Body of pancreas (tissue), 4 donors: ENCODE data around the gene HPX. TPM values are rescaled to one million over a fixed set of nuclear protein-coding genes. Genes with fewer than 3 reads are reported as not detected.

ENCODE experiments used
- ATAC-seq: fragments of 150-250 bp; one replicate; pipeline ENCODE4 v1.9.1; 2016
- DNase-seq, 4 donors: peaks; one replicate each; pipeline ENCODE4 v3.0.0-alpha.2; 2019
- H3K27ac ChIP-seq, 4 donors: fragments of 200-600 bp; sonication (generic); 1 replicate in 3 of 4; 2 replicates in 1 of 4; pipeline versions ENCODE4 v1.5.1 to v1.6.1; 2016 to 2019; ENCODE audit warnings: mild to moderate bottlenecking in 1 of 4, mixed read lengths in 1 of 4, moderate library complexity in 1 of 4
- H3K27me3 ChIP-seq, 2 donors: fragments of 200-600 bp; sonication (generic); one replicate each; pipeline ENCODE4 v1.6.0; 2016; ENCODE audit warnings: mild to moderate bottlenecking in 1 of 2
- H3K36me3 ChIP-seq, 2 donors: fragments of 200-600 bp; sonication (generic); replicated peaks in 1 of 2; 2 replicates each; pipeline ENCODE4 v1.5.1; 2016; ENCODE audit warnings: low read depth in 2 of 2; ENCODE audit not compliant: insufficient read depth in 1 of 2
- H3K4me1 ChIP-seq: fragments of 200-600 bp; sonication (generic); one replicate; pipeline ENCODE4 v1.6.0; 2016
- H3K4me3 ChIP-seq, 2 donors: fragments of 200-600 bp; sonication (generic); 1 replicate in 1 of 2; 2 replicates in 1 of 2; pipeline ENCODE4 v1.5.1; 2016 to 2019
- H3K9me3 ChIP-seq, 3 donors: fragments of 200-600 bp; sonication (generic); 1 replicate in 2 of 3; 2 replicates in 1 of 3; pipeline ENCODE4 v1.5.1; 2016
- CTCF ChIP-seq, 7 experiments: fragments of 450-650 bp in 4 of 7; fragments of 200-600 bp in 3 of 7; sonication (generic) in 3 of 7; IDR thresholded peaks; one replicate each; pipeline ENCODE4 v1.5.1; 2016 to 2019; ENCODE audit warnings: antibody characterized with exemption in 7 of 7
- POLR2A ChIP-seq, 3 donors: fragments of 450-650 bp; IDR thresholded peaks; one replicate each; pipeline ENCODE4 v1.6.1; 2016; ENCODE audit warnings: antibody characterized with exemption in 3 of 3, mild to moderate bottlenecking in 2 of 3
- WGBS, 2 donors: methylation state at CpG; one replicate each; pipeline ENCODE4 v1.1.5; 2017; 5-methylcytosine and 5-hydroxymethylcytosine counted together
- intact Hi-C: fragments of 100-400 bp; cut with DNase I; formaldehyde crosslinking; loops from one replicate; pipeline ENCODE4 v1.15.1; 2023
- total RNA-seq, 2 donors: library from RNA; depleted of rRNA; stranded (reverse); fragments of >200 nt; gene quantifications; one replicate each; pipeline ENCODE4 v1.1.0, GENCODE V29; 2016

The HPX gene
- total RNA-seq, 2 donors from 2014 or later = 1.3 TPM; not detected in 1

DNA sequence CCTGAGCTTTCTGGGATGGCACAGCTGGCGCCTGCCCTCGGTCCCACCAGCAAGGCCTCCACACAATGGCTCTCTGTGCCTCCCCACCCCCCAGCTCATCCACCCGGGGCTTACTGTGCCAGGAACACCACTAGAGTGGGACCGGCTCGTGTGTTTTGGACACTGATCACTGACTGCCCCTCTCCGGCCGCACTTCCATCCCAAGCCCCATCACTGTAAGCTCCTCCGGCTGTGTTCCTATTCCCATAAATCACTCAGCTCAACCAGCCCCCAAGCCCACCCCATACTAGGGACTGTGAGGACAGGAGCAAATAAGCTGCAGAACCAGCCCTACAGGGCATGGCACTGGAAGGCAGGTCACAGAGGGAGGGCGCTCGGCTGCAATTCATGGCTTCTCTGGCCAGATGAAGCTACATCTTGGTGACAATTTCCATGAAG, 29.2 kb downstream of the HPX start:
- no peaks in the 10 kb centered on the region for H3K4me1 ChIP-seq
- no peaks in the 10 kb centered on the region for H3K27me3 ChIP-seq
- DNase-seq (no peak), ATAC-seq (no peak)
- 86 to 90% methylated on average over 9 to 10 of the region's 10 CpGs for WGBS, 2 donors
- H3K36me3 ChIP-seq = no peaks in the 10 kb centered on the region
- intact Hi-C loops = no loop called here
- TF ChIP-seq CTCF (IDR thresholded peaks at IDR 0.05) (no peak), POLR2A (IDR thresholded peaks at IDR 0.05) (no peak)
- H3K27ac ChIP-seq = no peak overlapping the region
- H3K4me3 ChIP-seq = no peak overlapping the region
- no peaks in the 10 kb centered on the region for H3K9me3 ChIP-seq

- ATAC-seq (no peak), DNase-seq (no peak)
- WGBS, 2 donors = 88 to 94% methylated on average over 9 to 23 of the region's 23 CpGs
- Histone ChIP-seq H3K9me3 (no peaks in the 10 kb centered on the region), H3K27ac (no peak overlapping the region), H3K27me3 (no peaks in the 10 kb centered on the region), H3K4me3 (no peak overlapping the region), H3K36me3 (no peaks in the 10 kb centered on the region), H3K4me1 (no peaks in the 10 kb centered on the region)
- intact Hi-C loops = no loop called here
- no peak for TF ChIP-seq POLR2A (IDR thresholded peaks at IDR 0.05)
- TF ChIP-seq CTCF (IDR thresholded peaks at IDR 0.05) = no peak
Observed at GRCh38 chr11:6410695-6411430, 29.9 kb downstream of the HPX start.

- 16 to 26% methylated on average over 2 of the region's 2 CpGs for WGBS, 2 donors
- no peaks in the 10 kb centered on the region for H3K9me3 ChIP-seq
- no peak overlapping the region for H3K27ac ChIP-seq
- DNase-seq = no peak
- H3K4me3 ChIP-seq = no peak overlapping the region
- no peak for ATAC-seq
- intact Hi-C loops = no loop called here
- H3K27me3 ChIP-seq = no peaks in the 10 kb centered on the region
- no peaks in the 10 kb centered on the region for H3K4me1 ChIP-seq
- TF ChIP-seq POLR2A (IDR thresholded peaks at IDR 0.05) (no peak), CTCF (IDR thresholded peaks at IDR 0.05) (no peak)
- H3K36me3 ChIP-seq = no peaks in the 10 kb centered on the region
Observed at GRCh38 chr11:6406370-6406769, 34.4 kb downstream of the HPX start.

DNA sequence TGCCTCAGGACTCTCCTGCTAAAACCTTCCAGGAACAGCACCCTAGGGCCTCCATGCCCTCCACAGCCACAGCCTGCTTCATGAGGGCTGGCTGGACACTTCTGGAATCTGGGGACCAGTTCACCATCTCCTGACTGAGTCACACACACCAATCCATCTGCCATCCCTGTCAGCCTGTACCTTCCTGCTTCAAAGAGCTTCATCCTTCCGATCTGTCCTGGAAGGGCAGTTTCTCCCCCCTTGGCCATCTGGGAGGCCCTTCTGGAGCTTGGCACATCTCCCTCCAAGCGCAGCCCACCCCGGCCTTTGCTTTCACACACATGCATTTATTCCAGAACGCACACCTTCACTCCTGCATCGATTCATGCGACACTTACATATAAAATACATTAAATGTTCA, 34.9 kb downstream of the HPX start:
- WGBS, 2 donors = 89 to 91% methylated on average over 6 of the region's 6 CpGs
- no peak for DNase-seq
- no peaks in the 10 kb centered on the region for H3K36me3 ChIP-seq
- TF ChIP-seq POLR2A (IDR thresholded peaks at IDR 0.05) = no peak
- TF ChIP-seq CTCF (IDR thresholded peaks at IDR 0.05) = no peak
- H3K4me1 ChIP-seq = no peaks in the 10 kb centered on the region
- H3K4me3 ChIP-seq = no peak overlapping the region
- H3K27me3 ChIP-seq = no peaks in the 10 kb centered on the region
- no peak for ATAC-seq
- H3K9me3 ChIP-seq = no peaks in the 10 kb centered on the region
- no peak overlapping the region for H3K27ac ChIP-seq
- intact Hi-C loops = no loop called here
